Trophoblast cell (in vitro differentiated cells and primary cell): Measurements from ENCODE around the gene HEATR9.

Source experiments
- DNase-seq, 2 donors: peaks; one replicate each; pipeline ENCODE4 v3.0.0-alpha.2; 2016
- H2AFZ ChIP-seq: 2 replicates; pipeline ENCODE4 v1.6.1; 2013; ENCODE audit warnings: low read length, moderate library complexity, mild to moderate bottlenecking; ENCODE audit not compliant: insufficient read depth, poor library complexity
- H2AK5ac ChIP-seq: 2 replicates; pipeline ENCODE4 v1.6.1; 2013; ENCODE audit warnings: mild to moderate bottlenecking, low read length
- H2BK120ac ChIP-seq: 2 replicates; pipeline ENCODE4 v1.6.1; 2013; ENCODE audit warnings: low read length, mild to moderate bottlenecking, moderate library complexity; ENCODE audit not compliant: insufficient read depth, poor library complexity
- H2BK12ac ChIP-seq: 2 replicates; pipeline ENCODE4 v1.6.1; 2013; ENCODE audit warnings: mild to moderate bottlenecking, low read length, moderate library complexity
- H2BK5ac ChIP-seq: 2 replicates; pipeline ENCODE4 v1.6.1; 2013; ENCODE audit warnings: low read length, low read depth, moderate library complexity, mild to moderate bottlenecking; ENCODE audit not compliant: poor library complexity
- H3K14ac ChIP-seq: 2 replicates; pipeline ENCODE4 v1.6.1; 2013; ENCODE audit warnings: mild to moderate bottlenecking, low read length
- H3K18ac ChIP-seq: 2 replicates; pipeline ENCODE4 v1.6.1; 2013; ENCODE audit warnings: mild to moderate bottlenecking, low read length
- H3K23ac ChIP-seq: 2 replicates; pipeline ENCODE4 v1.6.1; 2013; ENCODE audit warnings: low read length
- H3K27ac ChIP-seq: 2 replicates; pipeline ENCODE4 v1.5.1; 2013; ENCODE audit warnings: low read depth, mild to moderate bottlenecking, inconsistent platforms, low read length, moderate library complexity
- H3K27me3 ChIP-seq: 2 replicates; pipeline ENCODE4 v1.6.1; 2013; ENCODE audit warnings: inconsistent platforms, mild to moderate bottlenecking, low read length, moderate library complexity; ENCODE audit not compliant: insufficient read depth
- H3K36me3 ChIP-seq, 2 experiments: 1 replicate in 1 of 2; 2 replicates in 1 of 2; pipeline ENCODE4 v1.6.1; 2013; ENCODE audit warnings: low read length in 2 of 2, mild to moderate bottlenecking in 2 of 2, moderate library complexity in 1 of 2; ENCODE audit not compliant: insufficient read depth in 2 of 2, control insufficient read depth in 1 of 2
- H3K4ac ChIP-seq: 2 replicates; pipeline ENCODE4 v1.6.1; 2013; ENCODE audit warnings: low read depth, mild to moderate bottlenecking, low read length, moderate library complexity
- H3K4me1 ChIP-seq, 2 experiments: 1 replicate in 1 of 2; 2 replicates in 1 of 2; pipeline ENCODE4 v1.6.1; 2013; ENCODE audit warnings: low read length in 2 of 2, mild to moderate bottlenecking in 2 of 2, moderate library complexity in 1 of 2; ENCODE audit not compliant: insufficient read depth in 2 of 2, control insufficient read depth in 1 of 2
- H3K4me2 ChIP-seq: 2 replicates; pipeline ENCODE4 v1.6.1; 2013; ENCODE audit warnings: inconsistent platforms, mild to moderate bottlenecking, low read length, moderate library complexity
- H3K4me3 ChIP-seq: 2 replicates; pipeline ENCODE4 v1.5.1; 2013; ENCODE audit warnings: mild to moderate bottlenecking, low read depth, low read length, inconsistent platforms
- H3K79me1 ChIP-seq: one replicate; pipeline ENCODE4 v1.6.1; 2013; ENCODE audit warnings: low read length
- H3K79me2 ChIP-seq: 2 replicates; pipeline ENCODE4 v1.6.1; 2013; ENCODE audit warnings: low read length, mild to moderate bottlenecking; ENCODE audit not compliant: control insufficient read depth, insufficient read depth, poor library complexity
- H3K9ac ChIP-seq: 2 replicates; pipeline ENCODE4 v1.6.1; 2013; ENCODE audit warnings: mild to moderate bottlenecking, low read length
- H3K9me3 ChIP-seq: 2 replicates; pipeline ENCODE4 v1.6.1; 2013; ENCODE audit warnings: low read depth, mild to moderate bottlenecking, control low read depth, inconsistent platforms, low read length; ENCODE audit not compliant: insufficient read depth
- H4K12ac ChIP-seq: 2 replicates; pipeline ENCODE4 v1.6.1; 2013; ENCODE audit warnings: low read depth, mild to moderate bottlenecking, low read length, moderate library complexity
- H4K8ac ChIP-seq: 2 replicates; pipeline ENCODE4 v1.6.1; 2013; ENCODE audit warnings: low read depth, mild to moderate bottlenecking, low read length, moderate library complexity
- H4K91ac ChIP-seq: one replicate; pipeline ENCODE4 v1.6.1; 2013; ENCODE audit warnings: low read depth, mild to moderate bottlenecking, low read length, moderate library complexity
- WGBS: extraction: QIAGEN DNeasy Blood & Tissue Kit; methylation state at CpG from one replicate; pipeline ENCODE4 v1.1.7; 2013; ENCODE audit warnings: missing lambda C conversion rate; ENCODE audit not compliant: insufficient read length, insufficient coverage; ENCODE audit errors: extremely low coverage; 5-methylcytosine and 5-hydroxymethylcytosine counted together

HEATR9 gene

DNA sequence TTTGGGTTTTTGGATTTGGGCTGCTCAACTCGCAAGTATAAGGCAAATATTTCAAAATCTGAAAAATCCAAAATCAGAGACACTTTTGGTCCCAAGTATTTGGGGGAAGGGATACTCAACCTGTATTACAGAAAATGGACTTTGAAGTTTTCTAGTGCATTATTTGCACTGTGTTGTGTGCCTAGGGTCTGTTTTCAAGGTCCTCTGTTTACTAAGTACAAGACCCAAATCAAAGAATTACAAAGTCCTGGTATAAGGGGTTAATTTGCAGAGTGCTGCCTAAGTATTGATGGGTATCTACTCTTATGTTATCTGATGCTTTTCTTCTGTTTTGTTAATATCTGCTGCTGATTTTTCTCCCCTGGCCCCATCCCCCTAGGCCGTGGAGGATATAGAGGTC lies 25.0 kb downstream of the HEATR9 start:
- Histone ChIP-seq H4K8ac (no peak overlapping the region), H4K12ac (no peak overlapping the region), H2BK120ac (no peak overlapping the region), H3K79me1 (no peaks in the 10 kb centered on the region), H4K91ac (no peak overlapping the region), H3K36me3 (peaks cover 41 to 47% of the 10 kb centered on the region in 2 experiments), H3K4me2 (no peak overlapping the region), H3K23ac (no peak overlapping the region), H2BK12ac (no peak overlapping the region), H3K27ac (no peak overlapping the region), H2BK5ac (no peak overlapping the region), H3K27me3 (no peaks in the 10 kb centered on the region), H3K4me1 (no peaks in the 10 kb centered on the region), H3K14ac (no peak overlapping the region), H3K9ac (no peak overlapping the region), H3K79me2 (no peaks in the 10 kb centered on the region), H2AFZ (no peak overlapping the region), H3K4me3 (no peak overlapping the region), H3K4ac (no peak overlapping the region), H2AK5ac (no peak overlapping the region), H3K9me3 (no peaks in the 10 kb centered on the region), H3K18ac (no peak overlapping the region)
- no CpG with 5 or more reads among the region's 2 CpGs for WGBS
- DNase-seq: no peak

DNA sequence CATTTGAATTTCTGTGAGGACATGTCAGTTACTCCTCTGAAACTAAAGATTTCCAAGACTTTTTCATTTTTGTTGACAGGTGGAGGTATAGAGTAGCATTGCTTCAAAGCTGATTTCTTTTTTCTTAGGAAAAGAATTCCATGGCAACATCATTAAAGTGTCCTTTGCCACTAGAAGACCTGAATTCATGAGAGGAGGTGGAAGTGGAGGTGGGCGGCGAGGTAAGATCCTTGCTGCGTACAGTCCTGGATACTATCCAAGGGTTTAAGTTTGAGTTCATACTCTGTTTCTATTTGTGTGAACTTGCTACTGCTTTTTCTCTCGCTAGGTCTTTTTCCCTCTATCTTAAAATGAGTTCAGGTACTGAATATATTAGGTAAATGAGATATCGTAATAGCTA lies 26.5 kb downstream of the HEATR9 start:
- Histone ChIP-seq H3K27ac (no peak overlapping the region), H3K4me1 (no peaks in the 10 kb centered on the region), H3K27me3 (no peaks in the 10 kb centered on the region), H3K4me2 (no peak overlapping the region), H3K4ac (no peak overlapping the region), H2AFZ (no peak overlapping the region), H3K79me2 (no peaks in the 10 kb centered on the region), H3K4me3 (no peak overlapping the region), H3K9ac (no peak overlapping the region), H3K36me3 (peaks cover 48 to 51% of the 10 kb centered on the region in 2 experiments), H2BK5ac (no peak overlapping the region), H3K23ac (no peak overlapping the region), H2AK5ac (no peak overlapping the region), H4K12ac (no peak overlapping the region), H4K8ac (no peak overlapping the region), H3K14ac (no peak overlapping the region), H3K79me1 (no peaks in the 10 kb centered on the region), H3K9me3 (no peaks in the 10 kb centered on the region), H4K91ac (no peak overlapping the region), H2BK12ac (no peak overlapping the region), H2BK120ac (no peak overlapping the region), H3K18ac (no peak overlapping the region)
- DNase-seq: no peak
- WGBS: no CpG with 5 or more reads among the region's 5 CpGs

DNA sequence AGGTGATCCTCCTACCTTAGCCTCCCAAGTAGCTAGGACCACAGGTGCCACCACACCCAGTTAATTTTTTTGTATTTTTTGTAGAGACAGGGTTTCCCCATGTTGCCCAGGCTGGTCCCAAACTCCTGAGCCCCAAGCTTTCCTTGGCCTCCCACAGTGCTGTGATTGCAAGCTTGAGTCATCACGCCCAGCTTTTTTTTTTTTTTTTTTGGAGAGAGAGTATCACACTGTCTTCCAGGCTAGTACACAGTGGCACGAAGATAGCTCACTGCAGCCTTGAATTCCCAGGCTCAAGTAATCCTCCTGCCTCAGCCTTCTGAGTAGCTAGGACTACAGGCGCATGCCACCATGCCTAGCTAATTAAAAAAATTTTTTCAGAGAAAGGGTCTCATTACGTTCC lies 27.2 kb downstream of the HEATR9 start:
- DNase-seq: no peak
- Histone ChIP-seq H3K27me3 (no peaks in the 10 kb centered on the region), H2AFZ (no peak overlapping the region), H3K14ac (no peak overlapping the region), H3K4ac (no peak overlapping the region), H3K23ac (no peak overlapping the region), H2BK5ac (no peak overlapping the region), H4K12ac (no peak overlapping the region), H3K36me3 (peaks cover 55 to 59% of the 10 kb centered on the region in 2 experiments), H3K18ac (no peak overlapping the region), H2BK120ac (no peak overlapping the region), H3K9me3 (no peaks in the 10 kb centered on the region), H4K8ac (no peak overlapping the region), H2BK12ac (no peak overlapping the region), H3K4me2 (no peak overlapping the region), H4K91ac (no peak overlapping the region), H2AK5ac (no peak overlapping the region), H3K4me1 (no peaks in the 10 kb centered on the region), H3K27ac (no peak overlapping the region), H3K79me1 (no peaks in the 10 kb centered on the region), H3K9ac (no peak overlapping the region), H3K4me3 (no peak overlapping the region), H3K79me2 (no peaks in the 10 kb centered on the region)
- no CpG with 5 or more reads among the region's 4 CpGs for WGBS

DNA sequence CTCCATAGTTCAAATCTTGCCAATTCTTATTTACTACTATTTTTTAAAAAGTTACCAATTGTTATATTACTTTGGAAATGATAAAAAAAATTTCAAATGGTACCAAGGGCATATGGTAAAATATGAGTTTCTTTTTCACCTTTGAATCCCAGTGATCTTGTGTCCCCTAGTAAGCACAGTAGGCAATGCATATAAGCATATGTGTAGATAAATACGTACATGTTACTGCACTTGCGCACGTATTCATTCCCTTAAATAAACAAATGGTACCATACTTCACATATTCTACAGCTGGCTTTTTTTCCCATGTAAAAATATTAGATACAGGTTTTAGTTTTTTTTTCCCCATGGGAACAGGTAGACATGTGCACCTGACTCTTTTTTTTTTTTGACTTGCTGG lies 27.6 kb downstream of the HEATR9 start:
- Histone ChIP-seq H2AK5ac (no peak overlapping the region), H3K23ac (no peak overlapping the region), H3K4me1 (no peaks in the 10 kb centered on the region), H4K12ac (no peak overlapping the region), H3K79me1 (no peaks in the 10 kb centered on the region), H3K9me3 (no peaks in the 10 kb centered on the region), H3K14ac (no peak overlapping the region), H3K27me3 (no peaks in the 10 kb centered on the region), H3K4me2 (no peak overlapping the region), H3K27ac (no peak overlapping the region), H3K18ac (no peak overlapping the region), H2BK12ac (no peak overlapping the region), H4K91ac (no peak overlapping the region), H4K8ac (no peak overlapping the region), H3K79me2 (no peaks in the 10 kb centered on the region), H3K36me3 (peaks cover 55 to 59% of the 10 kb centered on the region in 2 experiments), H2BK120ac (no peak overlapping the region), H3K9ac (no peak overlapping the region), H2BK5ac (no peak overlapping the region), H3K4me3 (no peak overlapping the region), H3K4ac (no peak overlapping the region), H2AFZ (no peak overlapping the region)
- DNase-seq: no peak
- no CpG with 5 or more reads among the region's 3 CpGs for WGBS
